GM12892 (cell line): ENCODE data around the gene SSC4D.

Experiments
- POLR2A ChIP-seq: IDR thresholded peaks from 2 replicates; pipeline ENCODE4 v1.6.1; 2011; ENCODE audit warnings: low read depth, low read length, control low read depth
- POLR2AphosphoS5 ChIP-seq: IDR thresholded peaks from 2 replicates; pipeline ENCODE4 v1.6.1; 2011; ENCODE audit warnings: low read depth, low read length, control low read depth
- TAF1 ChIP-seq: IDR thresholded peaks from 2 replicates; pipeline ENCODE4 v1.6.1; 2011; ENCODE audit warnings: low read depth, mild to moderate bottlenecking, control low read depth, low read length, borderline replicate concordance

- TF ChIP-seq TAF1 (no peak), POLR2AphosphoS5 (no peak), POLR2A (no peak)
Measured at GRCh38 chr7:76381814-76382213, 27.7 kb downstream of the SSC4D start.
